Hepatocyte (in vitro differentiated cells): ENCODE measurements around the gene VPS13D.

Experiments used
- EZH2phosphoT487 ChIP-seq: fragments of 200-600 bp; sonication (generic); IDR thresholded peaks from one replicate; pipeline ENCODE4 v1.6.1; 2018; ENCODE audit warnings: antibody characterized with exemption, mild to moderate bottlenecking, low read depth, moderate library complexity; ENCODE audit not compliant: unreplicated experiment, severe bottlenecking
- TF ChIP-seq, protein P1 (sequence below): fragments of 200-600 bp; sonication (generic); IDR thresholded peaks from 2 replicates; pipeline ENCODE4 v1.5.1; 2016; ENCODE audit warnings: antibody characterized with exemption, mild to moderate bottlenecking; ENCODE audit not compliant: poor library complexity

DNA sequence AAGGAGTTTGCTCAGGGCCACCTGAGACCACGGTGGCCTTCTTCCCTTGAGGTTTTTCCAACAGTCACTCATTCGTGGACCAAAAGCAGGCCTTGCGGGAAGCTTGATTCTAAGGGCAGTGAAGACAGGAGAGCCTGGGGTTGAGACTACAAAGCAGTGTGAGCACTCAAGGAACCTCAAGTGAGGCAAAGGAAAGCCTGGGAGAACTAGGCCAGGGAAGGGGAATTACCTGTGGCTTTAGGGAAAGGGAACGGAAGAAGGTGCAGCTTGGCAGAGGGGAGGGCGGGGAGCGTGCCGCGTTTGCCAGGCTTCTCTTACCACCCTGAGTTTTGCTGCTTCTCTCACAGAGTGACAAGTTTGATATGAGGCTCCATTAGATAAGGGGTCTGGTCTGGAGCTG lies 273.9 kb downstream of the VPS13D start:
- no peak for TF ChIP-seq EZH2phosphoT487
- TF ChIP-seq, protein P1, sequence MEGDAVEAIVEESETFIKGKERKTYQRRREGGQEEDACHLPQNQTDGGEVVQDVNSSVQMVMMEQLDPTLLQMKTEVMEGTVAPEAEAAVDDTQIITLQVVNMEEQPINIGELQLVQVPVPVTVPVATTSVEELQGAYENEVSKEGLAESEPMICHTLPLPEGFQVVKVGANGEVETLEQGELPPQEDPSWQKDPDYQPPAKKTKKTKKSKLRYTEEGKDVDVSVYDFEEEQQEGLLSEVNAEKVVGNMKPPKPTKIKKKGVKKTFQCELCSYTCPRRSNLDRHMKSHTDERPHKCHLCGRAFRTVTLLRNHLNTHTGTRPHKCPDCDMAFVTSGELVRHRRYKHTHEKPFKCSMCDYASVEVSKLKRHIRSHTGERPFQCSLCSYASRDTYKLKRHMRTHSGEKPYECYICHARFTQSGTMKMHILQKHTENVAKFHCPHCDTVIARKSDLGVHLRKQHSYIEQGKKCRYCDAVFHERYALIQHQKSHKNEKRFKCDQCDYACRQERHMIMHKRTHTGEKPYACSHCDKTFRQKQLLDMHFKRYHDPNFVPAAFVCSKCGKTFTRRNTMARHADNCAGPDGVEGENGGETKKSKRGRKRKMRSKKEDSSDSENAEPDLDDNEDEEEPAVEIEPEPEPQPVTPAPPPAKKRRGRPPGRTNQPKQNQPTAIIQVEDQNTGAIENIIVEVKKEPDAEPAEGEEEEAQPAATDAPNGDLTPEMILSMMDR, result no peak
